ENCODE measurements around the gene TMEM186.
A peak's percentile ranks its signal among the peaks of the same experiment; 100 is the strongest.
"Not testable (repeated sequence)": the region's sequence is repeated elsewhere in the genome, so short reads cannot be mapped to it uniquely, and the experiment has no call there.

The TMEM186 gene, protein sequence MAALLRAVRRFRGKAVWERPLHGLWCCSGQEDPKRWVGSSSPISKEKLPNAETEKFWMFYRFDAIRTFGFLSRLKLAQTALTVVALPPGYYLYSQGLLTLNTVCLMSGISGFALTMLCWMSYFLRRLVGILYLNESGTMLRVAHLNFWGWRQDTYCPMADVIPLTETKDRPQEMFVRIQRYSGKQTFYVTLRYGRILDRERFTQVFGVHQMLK

DNA sequence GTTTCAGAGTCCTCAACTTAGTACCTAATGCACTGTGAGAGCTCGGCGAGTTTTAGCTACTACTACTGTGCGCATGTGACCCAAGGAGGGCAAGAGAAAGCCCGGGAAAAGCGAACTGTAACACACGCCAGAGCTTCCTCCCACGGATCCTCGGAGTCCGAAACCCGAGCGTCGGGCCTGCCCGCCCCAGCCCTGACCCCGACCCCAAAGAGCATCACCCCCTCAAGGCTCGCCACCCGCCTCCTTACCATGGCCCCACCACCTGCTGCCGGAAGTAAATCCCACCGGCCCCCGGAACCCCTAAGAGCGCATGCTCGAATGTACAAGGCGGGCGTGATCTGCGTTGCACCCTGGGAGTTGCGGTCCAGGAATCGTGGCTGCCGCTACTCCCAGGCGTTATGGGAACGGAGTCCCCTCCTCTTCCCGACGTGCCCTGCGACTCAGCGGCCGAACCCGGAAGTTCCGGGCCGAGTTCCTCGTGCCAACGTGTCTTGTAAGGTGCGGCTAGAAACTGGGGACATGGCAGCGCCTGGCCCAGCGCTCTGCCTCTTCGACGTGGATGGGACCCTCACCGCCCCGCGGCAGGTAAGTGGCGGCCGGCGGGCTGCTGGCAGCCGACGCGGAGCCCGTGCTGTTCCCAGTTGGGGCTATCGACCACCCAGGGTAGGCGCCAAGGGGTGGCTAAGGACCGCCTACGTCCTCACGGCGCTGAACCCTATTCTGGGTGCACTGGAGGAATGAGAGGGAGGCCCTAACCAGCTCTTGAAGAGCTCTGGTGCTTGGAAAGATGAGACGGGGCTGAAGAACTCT lies at the start of gene TMEM186, which contains the start of gene PMM2:
TMEM186 (minus strand) TSS at position 276 of the 810 bp plus-strand sequence; CDS start at position 251, 25 bp downstream.
PMM2 (plus strand) TSS at position 476 of the 810 bp plus-strand sequence; CDS start at position 520, 44 bp downstream.
- DNase-seq, result peak; percentile 92

DNA sequence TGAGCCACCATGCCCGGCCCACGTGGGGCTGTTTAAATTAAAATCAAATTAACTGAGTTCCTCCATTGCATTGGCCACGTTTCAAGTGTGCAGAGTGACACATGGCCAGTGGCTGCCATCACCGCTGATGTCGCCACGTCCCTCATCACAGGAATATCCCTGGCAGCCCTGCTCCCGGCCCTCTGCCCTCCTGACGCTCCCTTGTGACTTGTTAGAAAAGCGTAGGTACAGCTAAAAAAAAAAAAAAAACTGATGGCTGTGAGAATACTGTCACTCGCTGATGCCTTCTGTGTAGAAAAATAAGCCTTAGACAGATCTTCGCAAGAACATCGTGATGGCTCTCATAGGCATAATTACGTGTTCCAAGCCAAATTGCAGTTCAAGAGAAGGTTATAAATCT lies 49.7 kb upstream of the TMEM186 start:
- DNase-seq, result no peak

DNA sequence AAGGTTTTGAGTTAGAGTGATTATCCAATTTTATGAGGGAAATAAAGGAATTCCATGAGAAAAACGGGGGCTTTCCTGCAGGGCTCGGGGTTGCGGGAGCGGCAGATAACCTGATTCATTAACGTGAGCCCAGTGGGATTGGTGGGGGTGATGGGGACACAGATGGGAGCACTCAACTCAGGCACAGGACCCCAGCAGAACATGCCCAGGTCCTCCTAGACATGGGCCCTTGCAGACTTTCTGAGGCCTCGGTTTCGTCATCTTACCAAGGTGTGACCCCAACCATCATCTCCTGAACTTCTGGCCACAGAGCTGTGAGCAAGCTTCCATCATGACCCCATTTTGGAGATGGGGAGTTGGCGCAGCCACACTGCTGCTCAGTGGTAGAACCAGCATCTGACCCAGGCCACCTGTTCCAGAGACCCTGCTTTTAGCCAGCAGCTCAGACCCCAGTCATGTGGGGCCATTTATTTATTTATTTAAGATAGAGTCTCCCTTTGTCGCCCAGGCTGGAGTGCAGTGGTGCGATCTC lies 49.0 kb upstream of the TMEM186 start:
- no peak for DNase-seq

DNA sequence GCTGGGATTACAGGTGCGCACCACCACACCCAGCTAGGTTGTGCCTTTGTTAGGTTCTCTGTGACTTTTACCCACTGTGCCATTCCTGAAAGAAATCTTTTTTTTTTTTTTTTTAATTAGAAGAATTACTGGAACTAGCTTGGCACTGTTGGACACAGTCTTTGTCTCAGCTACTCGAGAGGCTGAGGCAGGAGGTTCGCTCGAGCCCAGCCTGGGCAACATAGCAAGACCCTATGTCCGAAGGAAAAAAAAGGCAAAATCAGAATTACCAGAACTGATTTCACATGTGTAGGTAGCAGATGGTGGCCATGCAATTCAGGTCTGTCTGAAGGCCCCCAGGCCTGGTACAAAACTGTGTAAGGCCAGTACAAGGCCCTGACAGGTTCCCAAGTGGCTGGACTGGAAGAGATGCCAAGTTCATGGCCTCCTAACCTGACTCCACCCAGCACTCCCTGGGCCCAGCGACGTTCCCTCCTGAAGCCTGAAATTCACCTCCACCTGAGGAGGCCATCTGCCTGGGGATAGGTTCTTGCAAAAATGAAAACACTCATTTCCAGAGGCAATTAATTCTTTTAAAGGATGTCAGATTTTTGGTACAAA lies 48.4 kb upstream of the TMEM186 start:
- DNase-seq, result no peak

DNA sequence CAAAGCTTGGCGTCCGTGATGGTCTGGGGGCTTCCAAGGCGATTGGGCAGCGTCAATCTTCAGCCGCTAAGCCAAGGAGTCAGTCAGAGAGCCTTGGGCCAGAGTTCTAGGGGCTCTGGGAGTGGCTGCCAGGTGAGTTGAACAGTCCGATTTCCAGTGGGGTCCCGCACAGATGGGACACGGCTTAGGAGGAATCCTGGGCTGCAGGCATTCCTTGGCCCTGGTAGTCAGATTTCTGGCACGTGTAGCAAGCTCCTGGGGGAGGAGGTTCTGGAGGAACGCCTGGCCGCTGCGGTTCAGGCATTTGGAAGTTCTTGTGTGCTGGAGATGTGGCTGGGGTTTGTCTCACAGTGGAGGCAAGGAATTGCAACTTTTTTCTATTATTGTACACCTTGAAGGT lies 45.9 kb upstream of the TMEM186 start:
- not testable (repeated sequence) for DNase-seq

DNA sequence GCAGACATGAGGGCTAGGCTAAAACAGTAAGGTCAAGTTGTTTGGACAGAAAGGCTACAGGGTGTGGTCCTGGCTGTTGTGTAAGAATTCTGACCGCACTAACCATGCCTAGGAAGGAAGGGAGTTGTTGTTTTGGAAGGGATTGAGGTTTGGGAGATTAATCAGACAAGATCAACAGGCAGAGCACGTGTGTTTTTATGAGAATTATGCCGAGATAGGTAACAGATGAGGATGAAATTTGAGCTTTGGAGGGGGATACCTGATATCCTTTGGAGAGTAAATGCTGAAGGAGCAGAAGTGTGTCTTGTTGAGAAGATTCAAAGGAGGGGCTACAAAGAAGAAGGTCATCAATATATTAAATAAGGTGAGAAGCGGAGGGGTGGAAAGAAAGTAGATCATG lies 44.6 kb upstream of the TMEM186 start:
- not testable (repeated sequence) for DNase-seq

DNA sequence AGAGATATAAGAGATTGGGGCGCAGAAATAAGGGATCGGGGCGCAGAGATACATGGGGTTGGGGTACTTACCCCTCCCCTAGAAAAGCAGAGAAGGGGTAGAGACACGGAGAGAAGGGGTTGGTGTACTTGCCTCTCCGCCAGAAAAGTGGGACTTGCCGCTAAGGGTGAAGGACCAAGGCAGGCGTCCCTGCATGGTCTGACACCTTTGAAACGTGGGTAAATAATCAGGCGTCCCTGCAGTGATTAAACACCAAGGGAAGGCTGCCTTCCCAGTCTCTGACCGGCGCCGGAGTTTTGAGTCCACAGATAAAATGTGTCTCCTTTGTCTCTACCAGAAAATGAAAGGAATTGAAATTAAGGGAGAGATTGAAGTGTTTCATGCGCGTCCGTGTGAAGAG lies 40.2 kb upstream of the TMEM186 start:
- DNase-seq, result not testable (repeated sequence)

DNA sequence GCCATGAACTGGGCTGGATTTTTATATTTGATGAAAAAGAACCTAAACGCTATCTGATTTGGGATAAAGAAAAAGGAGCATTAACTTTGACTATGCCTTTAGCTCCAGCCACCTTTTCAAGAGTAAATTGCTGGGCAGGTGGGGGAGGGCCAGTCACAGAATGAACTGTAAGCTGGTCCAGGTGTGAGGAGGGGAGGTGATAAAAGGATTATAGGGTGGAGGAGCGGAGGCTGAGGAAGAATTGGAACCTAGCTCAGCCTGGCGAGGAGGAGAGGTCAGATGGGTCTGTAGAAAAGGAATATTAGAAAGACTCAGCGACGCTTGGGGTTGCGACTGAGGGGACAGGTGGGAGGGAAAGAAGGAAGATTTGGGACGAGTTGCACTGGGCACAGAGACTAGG lies 39.4 kb upstream of the TMEM186 start:
- DNase-seq, result not testable (repeated sequence)

DNA sequence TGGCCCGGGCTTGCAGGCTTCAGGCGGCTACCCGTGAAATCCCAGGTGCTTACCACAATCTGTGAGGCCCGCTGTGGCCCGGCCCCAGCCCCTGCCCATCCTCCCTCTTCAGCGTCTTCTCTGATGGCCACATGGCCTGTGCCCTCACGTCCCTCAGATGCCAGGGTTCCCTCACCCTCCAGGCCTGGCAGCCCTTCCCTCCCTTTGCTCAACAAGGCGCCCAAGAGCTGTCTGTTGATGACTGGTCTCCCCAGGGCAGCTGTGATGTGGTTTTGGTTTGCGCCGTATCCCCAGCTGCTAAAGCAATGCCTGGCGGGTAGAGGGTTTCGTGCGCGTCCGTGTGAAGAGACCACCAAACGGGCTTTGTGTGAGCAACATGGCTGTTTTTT lies 35.3 kb upstream of the TMEM186 start:
- no peak for DNase-seq

DNA sequence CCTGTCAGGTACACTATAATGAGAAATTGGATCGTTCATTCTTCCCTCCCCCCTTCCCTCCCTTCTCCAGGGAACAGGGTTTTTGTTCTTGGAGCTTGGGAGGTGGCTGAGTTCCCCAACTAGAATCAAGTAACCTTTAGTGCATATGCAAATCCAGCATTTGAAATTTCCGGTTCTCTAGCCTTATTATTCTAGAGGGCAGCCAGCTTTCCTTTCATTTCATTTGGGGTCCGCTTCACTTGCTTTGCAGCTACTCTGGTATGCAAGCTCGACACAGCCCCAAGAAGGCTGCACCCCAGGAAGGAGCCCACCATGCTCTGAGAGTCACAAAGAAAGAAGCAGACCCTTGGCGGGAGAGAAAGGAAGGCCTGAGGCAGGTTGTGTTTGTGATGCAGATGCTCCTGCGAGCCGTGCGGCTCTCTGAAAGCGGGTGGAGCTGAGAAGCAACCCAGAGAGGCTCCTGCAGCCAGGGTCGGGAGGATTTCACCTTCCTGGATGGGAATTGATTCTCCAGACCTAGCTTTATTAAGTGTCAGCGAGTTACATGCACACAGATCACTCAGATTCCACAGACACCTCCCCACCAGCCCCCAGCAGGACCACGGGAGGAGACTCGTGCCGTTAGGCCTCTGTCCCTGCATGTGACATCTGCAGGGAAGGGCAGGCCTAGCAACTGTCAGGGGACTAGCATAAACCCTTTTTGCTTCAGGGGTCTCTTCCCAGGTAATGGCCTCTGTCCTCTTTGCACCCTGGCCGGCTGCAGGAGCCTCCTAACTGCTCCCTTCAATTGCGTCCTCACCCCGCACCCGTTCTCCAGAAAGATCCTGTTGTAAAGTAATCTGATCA lies 34.7 kb upstream of the TMEM186 start:
- DNase-seq, result no peak

DNA sequence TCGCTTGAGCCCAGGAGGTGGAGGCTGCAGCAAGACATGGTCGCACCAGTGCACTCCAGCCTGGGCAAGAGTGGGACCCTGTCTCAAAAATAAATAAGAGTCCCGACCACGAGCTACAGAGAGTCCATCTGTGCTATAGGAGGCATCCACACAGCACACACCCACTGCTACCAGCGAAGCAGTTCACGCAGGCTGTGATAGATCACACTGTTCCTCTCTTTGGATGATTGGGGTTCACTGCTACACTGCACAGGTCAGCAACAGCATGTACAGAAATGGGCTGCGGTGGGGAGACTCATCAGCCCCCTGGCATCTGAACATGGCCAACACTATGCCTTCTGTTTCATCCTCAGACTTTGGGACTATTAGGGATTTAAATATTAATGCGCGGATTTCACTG lies 34.0 kb upstream of the TMEM186 start:
- no peak for DNase-seq

DNA sequence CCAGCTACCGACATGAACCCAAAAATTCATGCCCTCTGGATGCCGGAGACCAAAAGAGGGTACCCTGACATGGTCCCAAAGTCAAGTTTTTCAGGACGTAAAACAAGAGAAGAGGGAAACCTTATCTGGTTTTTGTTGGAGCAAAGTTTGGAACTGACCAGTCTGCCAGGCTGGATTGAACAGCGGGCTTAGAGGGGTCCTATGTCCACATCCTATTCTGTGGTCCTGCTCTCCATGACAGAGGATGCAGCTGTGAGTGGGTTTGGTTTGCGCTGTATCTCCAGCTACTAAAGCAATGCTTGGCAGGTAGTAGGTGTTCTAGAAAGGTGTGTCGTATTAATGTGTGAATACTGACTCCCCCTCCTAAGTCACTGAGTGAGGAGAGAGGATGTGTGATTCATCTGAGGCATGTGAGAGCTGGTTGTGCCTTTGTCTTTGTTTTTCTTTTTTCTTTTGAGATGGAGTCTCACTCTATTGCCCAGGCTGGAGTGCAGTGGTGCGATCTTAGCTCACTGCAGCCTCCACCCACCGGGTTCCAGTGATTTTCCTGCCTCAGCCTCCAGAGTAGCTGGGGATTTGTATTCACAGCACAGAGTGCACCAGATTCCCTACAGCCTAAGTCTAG lies 31.2 kb upstream of the TMEM186 start:
- no peak for DNase-seq

DNA sequence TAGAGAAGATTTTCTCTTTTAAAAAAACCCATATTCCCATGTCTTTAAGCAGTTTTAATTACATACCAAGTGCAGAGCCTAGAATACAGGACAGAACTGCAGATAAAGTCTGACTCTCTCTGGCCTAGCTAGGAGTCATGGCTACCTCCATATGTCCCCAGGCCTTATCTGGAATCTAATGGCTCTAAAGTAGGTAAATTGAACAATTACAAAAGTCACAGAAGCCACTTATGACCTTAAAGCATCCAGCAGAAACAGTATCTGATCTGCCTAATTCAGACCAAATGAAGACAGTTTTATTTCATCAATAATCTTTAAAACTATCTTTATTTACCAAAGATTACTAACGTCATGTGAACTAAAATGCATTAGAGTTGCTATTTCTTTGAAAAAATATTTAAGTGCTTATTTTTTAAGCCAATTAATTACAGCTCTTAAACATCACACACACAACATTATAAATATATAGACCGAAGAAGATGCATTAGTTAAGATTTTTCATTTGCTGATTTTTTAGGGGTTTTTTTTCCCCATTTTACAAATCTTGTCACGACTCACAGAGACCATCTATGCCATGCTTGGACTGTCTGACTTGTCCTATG lies 28.9 kb upstream of the TMEM186 start:
- no peak for DNase-seq

DNA sequence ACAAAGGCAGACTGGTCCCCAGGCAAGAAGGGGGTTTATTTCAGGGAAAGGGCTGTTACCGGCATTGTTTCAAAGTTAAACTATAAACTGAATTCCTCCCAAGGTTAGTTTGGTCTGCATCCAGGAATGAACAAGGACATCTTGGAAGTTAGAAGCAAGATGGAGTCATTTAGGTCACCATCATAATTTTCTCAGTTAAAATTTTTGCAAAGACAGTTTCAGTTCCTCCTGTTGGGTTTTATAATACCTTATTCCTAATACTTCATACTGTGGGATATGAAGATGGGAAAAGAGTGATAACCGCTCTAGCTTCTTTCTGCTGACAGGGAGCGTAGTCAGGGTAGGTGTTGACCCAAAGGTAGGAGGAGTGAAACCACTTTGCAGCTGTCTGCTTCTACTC lies 25.0 kb upstream of the TMEM186 start:
- DNase-seq, result no peak

DNA sequence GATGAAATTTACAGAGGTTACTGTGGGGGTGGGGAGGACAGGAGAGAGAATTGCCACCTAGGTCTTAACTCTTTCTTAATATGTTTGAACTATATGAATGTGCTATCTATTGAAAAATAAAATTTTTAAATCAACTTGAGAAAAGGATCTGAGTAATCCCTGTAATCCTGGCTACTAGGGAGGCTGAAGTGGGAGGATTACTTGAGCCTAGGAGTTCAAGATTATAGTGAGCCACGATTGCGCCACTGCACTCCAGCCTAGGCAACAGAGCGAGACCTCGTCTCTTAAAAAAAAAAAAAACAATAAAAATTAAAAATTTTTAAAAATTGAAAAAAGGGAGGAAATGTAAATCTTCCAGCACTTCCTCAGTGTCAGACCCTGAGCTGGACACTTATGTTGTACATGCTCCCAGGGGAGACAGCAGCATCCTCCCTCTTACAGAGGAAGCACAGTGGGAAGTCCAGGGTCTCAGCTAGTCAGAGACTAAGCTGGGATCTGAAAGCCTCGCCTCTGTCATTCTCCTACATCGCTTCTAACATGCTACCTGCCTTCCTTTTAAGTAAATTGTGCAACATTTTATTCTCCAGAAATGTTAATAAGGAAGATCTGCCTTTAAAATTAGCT lies 22.1 kb upstream of the TMEM186 start:
- no peak for DNase-seq

DNA sequence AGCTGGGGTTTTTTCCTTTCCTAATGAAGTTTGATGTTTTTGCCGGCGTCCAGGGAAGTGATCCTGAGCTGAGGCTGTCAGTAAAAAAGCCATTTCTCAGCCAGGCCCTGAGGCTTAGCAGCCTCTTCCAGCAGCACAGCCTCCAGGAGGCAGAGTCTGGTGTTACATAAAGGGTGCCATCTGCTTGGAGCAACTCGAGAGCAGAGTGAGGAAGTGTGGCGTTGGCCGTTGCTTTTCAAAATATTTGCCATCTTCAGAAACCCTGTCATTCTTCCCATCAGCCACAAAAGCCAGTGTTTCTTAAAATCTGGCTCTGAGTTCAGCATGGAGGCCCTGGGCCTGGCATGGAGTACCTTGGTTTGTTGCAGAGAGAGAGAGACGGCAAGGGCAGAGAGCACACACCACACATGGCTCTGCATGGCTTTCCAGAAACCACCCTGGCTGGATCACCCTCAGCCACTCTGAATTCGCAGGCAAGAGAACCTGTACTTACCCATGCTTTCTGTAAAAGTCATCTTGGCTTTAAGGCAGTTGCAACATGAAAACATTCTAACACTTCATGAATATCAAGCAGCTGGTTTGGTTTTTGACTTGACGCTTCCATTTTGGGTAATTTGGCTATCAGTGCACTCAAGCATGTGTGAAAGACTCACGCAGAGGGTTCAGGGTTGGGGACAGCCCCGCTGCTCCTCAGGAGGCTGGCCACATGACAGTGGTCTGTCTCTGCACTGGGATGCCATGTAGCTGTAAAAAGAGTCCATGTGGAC lies 21.2 kb upstream of the TMEM186 start:
- no peak for DNase-seq

DNA sequence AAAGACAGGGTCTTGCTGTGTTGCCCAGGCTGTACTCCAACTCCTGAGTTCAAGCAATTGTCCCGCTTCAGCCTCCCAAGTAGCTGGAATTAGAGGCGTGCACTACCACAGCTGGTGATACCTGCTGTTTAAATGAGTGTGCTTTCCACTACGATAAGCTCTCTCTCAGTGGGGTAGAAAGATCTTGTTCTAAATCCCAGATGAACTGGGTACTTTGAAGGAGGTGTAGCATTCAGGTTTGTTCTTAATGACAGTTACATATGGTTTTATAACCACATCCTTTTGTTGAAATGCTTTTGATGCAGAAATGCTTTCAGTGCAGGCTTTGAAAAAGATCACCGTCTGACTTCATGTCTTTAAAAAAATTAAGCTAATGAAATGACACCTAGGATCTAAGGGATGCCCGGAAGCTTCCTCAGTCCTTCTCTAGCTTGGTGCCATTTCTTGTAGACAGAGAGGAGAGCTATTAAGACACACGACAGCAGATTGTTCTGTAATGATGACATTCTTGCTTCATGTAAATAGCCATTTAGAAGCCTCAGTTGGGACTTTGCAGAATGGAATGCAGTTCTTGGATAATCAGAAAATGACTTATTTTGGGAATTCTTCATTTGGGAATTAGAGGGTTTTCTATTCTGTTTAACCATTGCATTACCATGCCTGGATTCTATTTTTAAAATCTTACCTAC lies 19.7 kb upstream of the TMEM186 start:
- DNase-seq, result no peak

DNA sequence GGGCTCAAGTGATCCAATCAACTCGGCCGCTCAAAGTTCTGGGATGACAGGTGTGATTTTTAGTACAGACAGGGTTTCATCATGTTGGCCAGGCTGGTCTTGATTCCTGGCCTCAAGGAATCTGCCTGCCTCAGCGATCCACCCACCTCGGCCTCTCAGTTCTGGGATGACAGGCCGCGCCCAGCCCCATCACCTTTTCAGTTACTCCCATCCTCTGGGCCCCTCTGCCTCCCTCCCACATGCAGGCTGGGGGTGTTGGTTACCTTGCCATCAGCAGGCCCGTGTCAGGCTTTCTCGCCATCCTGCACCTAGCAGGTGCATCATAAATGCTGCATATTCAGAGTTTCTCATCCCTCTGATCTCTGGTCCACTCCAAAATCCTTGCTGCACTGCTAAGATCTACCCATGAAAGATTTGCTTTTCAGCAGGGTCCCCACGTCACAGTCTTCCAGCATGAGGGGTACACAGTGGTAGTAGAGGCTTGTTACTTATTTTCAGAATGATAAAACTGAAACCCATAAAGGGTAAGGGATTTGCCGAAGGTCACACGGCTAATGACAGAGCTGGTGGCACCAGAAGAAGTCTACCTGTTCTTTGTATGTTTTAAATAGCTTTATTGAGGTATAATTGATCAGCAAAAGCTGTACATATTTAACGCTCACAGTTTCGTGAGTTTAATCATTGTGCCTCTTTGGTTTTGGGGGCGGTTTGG lies 16.8 kb upstream of the TMEM186 start:
- DNase-seq, result no peak

DNA sequence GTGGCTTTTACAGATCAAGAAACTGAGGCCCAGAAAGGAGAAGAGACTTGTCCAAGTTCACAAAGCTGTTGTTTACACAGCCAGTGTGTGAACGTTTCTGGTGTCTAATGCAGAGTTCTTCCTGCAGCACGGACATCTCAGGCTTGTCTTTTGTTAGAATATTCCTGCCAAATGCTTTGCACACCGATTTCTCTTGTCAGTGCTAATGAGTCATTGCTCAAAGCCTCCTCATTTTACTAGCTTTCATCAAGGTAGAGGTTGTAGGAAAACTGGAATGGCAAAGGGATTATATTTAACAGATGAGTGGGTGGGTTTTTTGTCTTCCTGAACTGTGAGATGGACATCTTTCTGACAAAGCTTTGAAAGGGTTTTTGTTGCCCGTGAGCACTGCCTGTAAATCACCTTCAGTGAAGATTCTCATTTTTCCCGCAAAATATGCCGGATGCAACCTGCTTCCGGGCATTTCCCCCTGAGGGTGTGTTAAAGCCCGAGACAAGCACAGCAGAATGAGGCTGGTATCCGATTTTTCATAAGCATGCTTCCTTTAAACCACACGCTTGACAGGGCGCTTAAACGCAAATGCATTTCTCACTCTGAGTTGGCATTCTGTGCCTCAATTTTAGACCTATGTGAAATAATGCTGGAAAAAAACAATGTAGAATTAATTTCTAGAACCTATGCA lies 14.9 kb upstream of the TMEM186 start:
- no peak for DNase-seq

Measured in NCI-H1105 treated with DMSO at 0.1 percent for 48 hours (cell line).